Activated T-cell treated with anti-CD3 and anti-CD28 coated beads for 48 hours (primary cell): Measurements from ENCODE around the gene ACTA2.

Experiments used
- DNase-seq: peaks from one replicate; pipeline ENCODE4 v3.0.0-alpha.2; 2020; ENCODE audit warnings: low read depth

ACTA2 gene

DNA sequence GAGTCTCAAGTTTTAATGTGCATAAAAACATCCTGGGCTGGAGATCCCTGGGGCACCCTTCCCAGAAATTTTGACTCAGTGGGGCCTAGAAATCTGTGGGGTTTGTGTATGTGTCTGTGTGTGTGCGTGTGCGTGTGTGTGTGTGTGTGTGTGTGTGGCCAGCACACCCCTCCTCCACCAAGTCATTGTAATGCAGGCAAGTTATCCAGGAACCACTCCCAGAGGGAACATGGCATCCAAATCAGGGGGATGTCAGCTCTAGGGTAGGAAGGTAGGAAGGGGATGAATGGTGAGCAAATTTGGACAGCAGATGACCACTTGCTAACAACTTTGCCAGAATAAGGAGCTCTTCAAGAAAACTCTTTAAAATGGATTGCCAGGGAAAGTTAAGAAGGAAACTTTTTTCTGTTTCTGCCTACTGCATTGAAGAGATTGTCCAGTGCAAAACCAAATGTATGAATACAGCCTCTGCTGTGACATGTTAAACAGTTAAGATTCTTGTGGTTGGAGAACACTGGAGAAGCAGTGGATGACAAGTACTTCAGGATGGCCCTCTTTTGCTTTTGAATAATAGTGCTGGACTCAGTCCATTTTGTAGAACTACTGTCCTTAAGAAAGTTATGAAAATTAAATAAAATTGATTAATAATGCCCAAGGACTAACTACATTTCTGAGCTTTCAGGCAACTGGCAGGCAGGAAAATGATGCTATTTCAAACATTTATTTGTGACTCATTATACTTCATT, 60.2 kb downstream of the ACTA2 start:
- no peak for DNase-seq

DNA sequence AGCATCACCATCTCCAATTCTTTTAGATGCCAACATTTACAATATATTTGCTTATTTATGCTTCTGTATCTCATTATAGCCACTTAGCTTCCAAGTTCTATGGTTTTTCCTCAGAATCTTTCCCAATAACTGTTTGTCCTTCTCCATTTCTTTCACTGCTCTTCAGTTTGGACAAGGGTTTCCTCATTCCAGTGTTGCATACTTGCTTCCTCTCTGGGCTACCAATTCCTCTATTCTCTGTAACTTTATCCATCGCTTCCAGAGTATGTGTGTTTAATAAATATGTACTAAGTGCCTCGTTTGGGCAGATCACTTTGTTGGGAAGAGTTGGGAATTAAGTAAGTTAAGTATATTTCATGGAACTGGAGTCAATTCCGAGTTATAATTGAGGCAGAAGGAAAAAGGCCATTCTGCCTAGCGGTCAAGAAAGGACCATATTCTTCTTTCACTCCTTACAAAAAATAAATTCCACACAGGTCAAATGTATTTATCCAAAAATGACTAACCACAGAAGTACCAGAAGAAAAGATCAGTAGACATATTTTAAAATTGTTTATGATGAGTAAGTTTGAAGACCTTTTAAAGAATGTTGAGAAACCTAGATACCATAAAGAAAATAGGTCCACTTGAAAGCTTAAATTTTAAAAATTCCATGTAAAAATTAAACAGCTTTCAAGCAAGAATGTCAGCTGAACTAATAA, 61.7 kb downstream of the ACTA2 start:
- no peak for DNase-seq

GRCh38 chr10:88889559-88890337, 62.8 kb downstream of the ACTA2 start:
- no peak for DNase-seq

- DNase-seq, result no peak
Observed at GRCh38 chr10:88888810-88889445, 63.6 kb downstream of the ACTA2 start.

DNA sequence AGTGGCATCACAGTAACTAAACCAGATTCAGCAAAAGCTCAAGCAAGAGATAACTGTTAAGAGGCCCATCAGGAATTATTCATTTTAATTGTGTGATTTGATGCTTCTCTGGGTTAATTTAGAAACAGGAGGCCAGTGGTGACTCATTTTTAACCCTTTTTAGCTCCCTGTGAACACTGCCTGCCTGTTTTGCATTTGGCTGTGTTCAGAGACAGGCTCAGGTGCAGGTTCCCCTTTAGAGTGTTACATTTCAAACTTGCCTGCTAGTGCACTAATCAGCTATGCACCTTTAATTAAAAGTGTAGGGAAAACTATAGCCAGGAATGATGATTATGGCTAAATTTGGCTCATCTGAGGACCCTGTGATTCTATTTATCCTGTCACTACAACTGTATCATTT, 66.0 kb downstream of the ACTA2 start:
- DNase-seq, result no peak
